BLaER1 (cell line): ENCODE results near the gene TMEFF1.

Source experiments
- H3K27ac ChIP-seq: shearing (Covaris generic); formaldehyde crosslinking; 2 replicates; pipeline ENCODE4 v1.8.1; 2022
- H3K27me3 ChIP-seq: shearing (Covaris generic); formaldehyde crosslinking; 2 replicates; pipeline ENCODE4 v1.8.1; 2022
- H3K36me3 ChIP-seq: shearing (Covaris generic); formaldehyde crosslinking; 2 replicates; pipeline ENCODE4 v1.8.1; 2022
- H3K4me1 ChIP-seq: shearing (Covaris generic); formaldehyde crosslinking; 2 replicates; pipeline ENCODE4 v1.8.1; 2022
- H3K4me2 ChIP-seq: shearing (Covaris generic); formaldehyde crosslinking; 2 replicates; pipeline ENCODE4 v1.8.1; 2022
- H3K4me3 ChIP-seq: shearing (Covaris generic); formaldehyde crosslinking; 2 replicates; pipeline ENCODE4 v1.8.1; 2022
- H3K9ac ChIP-seq: shearing (Covaris generic); formaldehyde crosslinking; 2 replicates; pipeline ENCODE4 v1.8.1; 2022
- H3K9me3 ChIP-seq: shearing (Covaris generic); formaldehyde crosslinking; 2 replicates; pipeline ENCODE4 v1.8.1; 2022
- H4K20me1 ChIP-seq: shearing (Covaris generic); formaldehyde crosslinking; 2 replicates; pipeline ENCODE4 v1.8.1; 2022
- Cebpa-rat ChIP-seq: shearing (Covaris generic); IDR thresholded peaks from 2 replicates; pipeline ENCODE4 v1.8.1; 2022

TMEFF1 gene

DNA sequence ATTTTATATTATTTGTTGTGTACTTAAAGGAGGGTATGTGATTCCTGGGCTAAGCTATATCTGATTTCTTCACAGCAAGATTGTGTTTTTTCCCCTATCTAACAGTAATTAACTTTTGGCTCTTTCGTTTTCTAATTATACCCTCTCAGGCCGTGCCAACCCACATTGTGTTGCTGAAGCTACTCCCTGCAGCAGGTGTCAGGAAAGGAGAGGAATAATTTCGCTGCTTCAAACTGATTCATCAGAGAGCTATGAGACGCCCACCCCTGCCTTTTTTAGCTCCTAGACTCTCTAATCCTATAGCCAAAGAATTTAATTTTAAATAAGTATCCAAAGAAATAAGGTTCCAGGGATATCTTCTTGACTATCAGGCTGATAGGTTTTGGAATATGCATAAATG, 108.7 kb downstream of the TMEFF1 start:
- H3K36me3 ChIP-seq, result peaks cover 40% of the 10 kb centered on the region
- no peak for TF ChIP-seq Cebpa-rat
- H3K4me3 ChIP-seq, result no peak overlapping the region

DNA sequence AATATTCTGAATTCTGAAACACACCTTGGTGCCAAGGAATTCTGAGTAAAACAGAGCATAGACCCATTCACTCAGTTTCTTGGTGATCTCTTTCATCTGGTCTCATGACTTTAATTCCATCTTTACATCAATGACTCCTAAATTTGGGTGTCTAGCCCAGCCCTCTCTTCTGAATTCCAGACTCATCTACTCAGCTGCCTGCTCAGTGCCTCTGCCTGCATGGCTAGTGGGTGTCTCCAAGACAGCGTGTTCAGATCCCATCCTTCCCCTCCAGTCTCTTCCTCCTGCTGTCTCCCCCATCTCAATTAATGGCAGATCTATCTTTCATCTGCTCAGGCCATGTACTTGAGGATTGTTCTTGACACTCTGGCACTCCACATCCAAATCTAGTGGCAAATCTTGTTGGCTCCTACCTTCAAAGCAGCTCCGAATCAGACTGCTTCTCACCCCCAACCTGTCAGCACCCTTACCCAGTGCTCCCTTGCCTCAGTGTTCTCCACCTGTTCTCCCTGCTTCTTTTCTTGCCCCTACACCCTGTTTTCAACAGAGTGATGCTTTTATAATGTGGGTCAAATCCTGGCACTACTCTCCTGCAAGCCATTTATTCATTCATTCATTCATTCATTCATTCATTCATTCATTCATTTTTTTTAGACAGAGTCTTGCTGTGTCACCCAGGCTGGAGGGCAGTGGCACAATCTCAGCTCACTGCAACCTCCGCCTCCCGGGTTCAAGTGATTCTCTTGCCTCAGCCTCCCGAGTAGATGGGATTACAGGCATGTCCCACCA, 110.3 kb downstream of the TMEFF1 start:
- Histone ChIP-seq H3K36me3 (peaks cover 45% of the 10 kb centered on the region), H3K27ac (no peak overlapping the region), H3K27me3 (no peaks in the 10 kb centered on the region), H3K9ac (no peak overlapping the region), H3K4me2 (no peak overlapping the region), H3K9me3 (no peaks in the 10 kb centered on the region), H3K4me1 (0 out of 2 replicates have a peak, but pooled peaks cover 5% of the 10 kb centered on the region), H4K20me1 (no peaks in the 10 kb centered on the region), H3K4me3 (no peak overlapping the region)
- no peak for TF ChIP-seq Cebpa-rat

More for the DNA sequence above, 108.7 kb downstream of the TMEFF1 start:
- no peak overlapping the region for H3K9ac ChIP-seq
- no peak overlapping the region for H3K27ac ChIP-seq
- H3K4me2 ChIP-seq, result no peak overlapping the region
- H3K4me1 ChIP-seq, result 0 out of 2 replicates have a peak, but pooled peaks cover 5% of the 10 kb centered on the region
- H3K9me3 ChIP-seq, result no peaks in the 10 kb centered on the region
- no peaks in the 10 kb centered on the region for H3K27me3 ChIP-seq
- no peaks in the 10 kb centered on the region for H4K20me1 ChIP-seq

DNA sequence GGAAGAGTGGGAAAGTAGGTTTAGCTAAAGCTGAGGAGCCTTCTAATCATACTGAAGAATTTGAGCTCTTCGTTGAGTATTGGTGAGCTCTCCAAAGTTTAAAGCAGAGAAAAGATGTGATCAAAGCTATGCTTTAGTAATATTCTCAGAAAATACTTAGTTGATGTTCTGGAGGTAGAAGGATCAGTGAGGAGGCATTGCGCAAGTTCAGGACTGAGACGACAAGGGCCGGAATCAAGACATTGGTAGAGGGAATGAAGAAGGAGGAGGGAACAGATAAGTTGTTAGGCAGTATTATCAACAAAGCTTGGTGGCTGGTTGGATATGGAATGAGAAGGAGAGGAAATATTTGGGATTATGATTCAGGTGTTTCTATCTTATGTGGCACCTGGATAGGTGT, 112.0 kb downstream of the TMEFF1 start:
- H3K4me1 ChIP-seq, result 0 out of 2 replicates have a peak, but pooled peaks cover 5% of the 10 kb centered on the region
- no peak overlapping the region for H3K27ac ChIP-seq
- H3K9ac ChIP-seq, result no peak overlapping the region
- no peaks in the 10 kb centered on the region for H3K9me3 ChIP-seq
- peaks cover 42% of the 10 kb centered on the region for H3K36me3 ChIP-seq
- no peak overlapping the region for H3K4me2 ChIP-seq
- no peaks in the 10 kb centered on the region for H3K27me3 ChIP-seq
- no peak overlapping the region for H3K4me3 ChIP-seq
- H4K20me1 ChIP-seq, result no peaks in the 10 kb centered on the region
- no peak for TF ChIP-seq Cebpa-rat

DNA sequence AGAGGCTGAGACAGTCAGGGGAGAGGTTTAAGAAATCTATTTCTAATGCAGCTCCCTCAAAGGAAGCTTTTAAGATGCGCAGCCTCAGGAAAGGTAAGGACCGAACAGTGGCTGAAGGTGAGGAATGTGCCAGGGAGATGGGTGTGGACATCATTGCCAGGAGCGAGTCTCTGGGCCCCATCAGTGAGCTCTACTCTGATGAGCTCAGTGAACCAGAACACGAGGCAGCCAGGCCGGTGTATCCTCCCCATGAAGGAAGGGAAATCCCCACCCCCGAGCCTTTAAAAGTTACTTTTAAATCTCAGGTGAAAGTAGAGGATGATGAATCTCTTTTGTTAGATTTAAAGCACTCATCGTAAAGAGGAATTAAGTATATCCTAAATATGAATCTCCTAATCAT, 113.1 kb downstream of the TMEFF1 start:
- TF ChIP-seq Cebpa-rat, result no peak
- 0 out of 2 replicates have a peak, but pooled peaks cover 5% of the 10 kb centered on the region for H3K4me1 ChIP-seq
- no peaks in the 10 kb centered on the region for H4K20me1 ChIP-seq
- H3K27me3 ChIP-seq, result no peaks in the 10 kb centered on the region
- no peak overlapping the region for H3K9ac ChIP-seq
- no peaks in the 10 kb centered on the region for H3K9me3 ChIP-seq
- H3K4me2 ChIP-seq, result no peak overlapping the region
- no peak overlapping the region for H3K27ac ChIP-seq
- peaks cover 42% of the 10 kb centered on the region for H3K36me3 ChIP-seq
- H3K4me3 ChIP-seq, result no peak overlapping the region

DNA sequence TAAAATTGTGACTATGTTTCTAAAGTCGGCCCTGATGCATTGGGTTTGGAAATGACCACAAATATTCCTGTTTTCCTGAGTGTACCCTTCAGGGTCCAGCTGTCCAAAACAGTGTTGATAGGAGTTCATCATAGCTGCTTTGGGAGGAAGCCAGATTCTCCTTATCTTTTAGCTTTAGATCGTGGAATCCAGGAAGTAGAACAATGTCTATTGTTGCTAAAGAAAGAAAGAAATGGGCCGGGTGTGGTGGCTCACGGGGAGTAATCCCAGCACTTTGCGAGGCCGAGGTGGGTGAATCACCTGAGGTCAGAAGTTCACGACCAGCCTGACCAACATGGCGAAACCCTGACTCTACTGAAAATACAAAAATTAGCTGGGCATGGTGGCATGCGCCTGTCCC, 114.4 kb downstream of the TMEFF1 start:
- Histone ChIP-seq H3K27ac (no peak overlapping the region), H3K4me3 (no peak overlapping the region), H3K4me2 (no peak overlapping the region), H3K9ac (no peak overlapping the region), H3K4me1 (0 out of 2 replicates have a peak, but pooled peaks cover 5% of the 10 kb centered on the region), H3K36me3 (peaks cover 38% of the 10 kb centered on the region), H4K20me1 (no peaks in the 10 kb centered on the region), H3K27me3 (no peaks in the 10 kb centered on the region), H3K9me3 (no peaks in the 10 kb centered on the region)
- TF ChIP-seq Cebpa-rat, result no peak

DNA sequence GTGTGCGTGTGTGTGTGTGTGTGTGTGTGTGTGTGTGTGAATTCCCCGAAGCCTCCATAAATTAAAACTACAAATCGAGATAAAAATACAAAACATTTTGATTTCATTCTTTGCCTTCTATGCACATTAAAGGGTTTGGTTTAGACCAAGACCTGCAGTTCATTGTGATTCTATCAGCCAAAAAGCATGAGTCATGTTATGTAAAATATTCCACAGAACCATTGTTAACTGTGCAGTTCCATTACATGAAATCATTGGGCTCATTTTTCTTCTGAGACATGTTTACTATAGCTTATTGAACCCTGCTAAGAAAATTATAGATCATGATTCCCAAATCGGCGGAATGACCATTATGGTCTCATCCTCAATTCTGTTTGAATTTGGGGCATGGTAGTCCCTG, 116.6 kb downstream of the TMEFF1 start:
- Histone ChIP-seq H3K27me3 (no peaks in the 10 kb centered on the region), H3K36me3 (peaks cover 30% of the 10 kb centered on the region), H3K4me1 (0 out of 2 replicates have a peak, but pooled peaks cover 5% of the 10 kb centered on the region), H3K4me3 (no peak overlapping the region), H3K9me3 (no peaks in the 10 kb centered on the region), H3K9ac (no peak overlapping the region), H3K27ac (no peak overlapping the region), H4K20me1 (no peaks in the 10 kb centered on the region), H3K4me2 (no peak overlapping the region)
- no peak for TF ChIP-seq Cebpa-rat

DNA sequence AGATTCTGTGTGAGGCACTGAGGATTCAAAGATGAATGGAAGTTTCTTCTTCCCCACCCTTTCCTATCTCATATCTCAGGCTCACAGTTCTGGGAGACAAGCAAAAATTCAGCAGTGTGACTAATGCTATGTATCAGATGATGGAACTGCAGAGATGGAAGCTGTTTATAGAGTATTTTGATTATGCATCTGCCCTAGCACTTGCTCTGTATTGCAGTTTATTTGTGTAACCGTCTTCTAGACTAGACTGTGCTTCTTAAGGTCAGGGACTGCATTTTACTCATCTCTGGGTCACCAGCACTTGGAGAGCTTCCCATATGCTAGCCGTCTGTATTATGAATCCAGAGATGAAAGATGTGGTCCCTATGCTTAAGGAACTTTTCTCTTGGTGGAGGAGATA, 117.5 kb downstream of the TMEFF1 start:
- no peak overlapping the region for H3K4me2 ChIP-seq
- H3K4me1 ChIP-seq, result 0 out of 2 replicates have a peak, but pooled peaks cover 7% of the 10 kb centered on the region
- H4K20me1 ChIP-seq, result no peaks in the 10 kb centered on the region
- no peak overlapping the region for H3K27ac ChIP-seq
- no peak overlapping the region for H3K9ac ChIP-seq
- H3K36me3 ChIP-seq, result peaks cover 21% of the 10 kb centered on the region
- no peak for TF ChIP-seq Cebpa-rat
- no peaks in the 10 kb centered on the region for H3K9me3 ChIP-seq
- no peaks in the 10 kb centered on the region for H3K27me3 ChIP-seq
- H3K4me3 ChIP-seq, result no peak overlapping the region

DNA sequence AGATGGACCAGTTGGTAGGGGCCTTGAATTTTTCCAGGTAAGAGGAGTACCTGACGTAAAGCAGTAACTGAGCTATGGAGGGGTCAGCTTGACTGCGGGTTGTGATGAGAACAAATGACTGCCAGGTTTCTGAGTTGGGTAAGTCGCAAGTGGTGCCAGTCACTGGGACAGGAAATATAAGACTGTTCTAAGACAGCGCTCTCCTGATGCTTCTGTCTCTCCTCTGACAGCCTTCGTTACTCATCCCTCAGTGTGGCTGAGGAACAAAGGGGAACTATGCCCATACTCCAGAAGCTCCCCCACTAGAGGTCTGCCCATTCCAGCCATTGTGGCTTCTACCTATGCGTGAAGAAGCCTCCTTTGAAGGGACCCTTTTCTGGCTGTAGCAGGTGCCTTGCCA, 118.2 kb downstream of the TMEFF1 start:
- Histone ChIP-seq H3K9ac (no peak overlapping the region), H3K36me3 (peaks cover 14% of the 10 kb centered on the region), H3K4me3 (no peak overlapping the region), H3K4me1 (0 out of 2 replicates have a peak, but pooled peaks cover 5% of the 10 kb centered on the region), H3K9me3 (no peaks in the 10 kb centered on the region), H3K27me3 (no peaks in the 10 kb centered on the region), H3K27ac (no peak overlapping the region), H3K4me2 (no peak overlapping the region), H4K20me1 (no peaks in the 10 kb centered on the region)
- no peak for TF ChIP-seq Cebpa-rat

DNA sequence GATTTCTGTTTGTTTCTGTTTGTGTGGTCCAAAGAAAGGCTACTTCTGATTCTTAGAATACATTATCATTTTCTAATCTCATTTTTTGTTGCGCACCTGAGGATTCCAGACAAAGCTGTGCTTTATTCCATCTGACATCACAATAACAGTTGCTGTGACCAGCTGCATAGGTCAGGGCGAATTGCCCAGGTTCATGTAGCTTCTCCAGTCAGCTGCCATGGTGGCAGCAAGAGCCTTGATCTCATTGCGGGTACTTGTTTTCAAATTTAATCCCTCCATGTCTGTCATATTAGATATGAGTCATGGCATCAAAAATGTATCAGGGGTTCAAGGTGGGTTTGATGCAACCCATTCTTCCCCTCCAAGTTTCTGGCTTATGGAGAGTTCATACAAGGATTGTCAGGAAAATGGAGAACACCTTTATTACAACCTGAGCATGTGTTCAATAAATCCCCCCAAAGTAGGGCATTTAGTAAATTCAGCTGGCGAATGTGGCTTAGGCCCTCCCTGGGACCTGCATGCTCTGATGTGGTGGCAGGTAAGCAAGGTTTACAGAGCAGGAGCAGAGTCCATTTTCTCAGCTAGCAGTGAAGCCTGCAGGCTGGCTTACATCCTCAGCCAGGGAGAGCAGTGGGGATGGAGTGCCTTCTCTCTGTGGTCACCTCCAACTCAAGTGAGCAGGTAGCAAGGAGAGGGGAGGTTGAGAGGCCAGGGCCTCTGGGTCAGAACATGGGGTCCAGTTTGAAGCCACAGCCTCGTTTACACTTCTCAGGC, 118.9 kb downstream of the TMEFF1 start:
- no peak overlapping the region for H3K9ac ChIP-seq
- H3K9me3 ChIP-seq, result no peaks in the 10 kb centered on the region
- H3K4me3 ChIP-seq, result no peak overlapping the region
- no peak overlapping the region for H3K27ac ChIP-seq
- H3K4me1 ChIP-seq, result 0 out of 2 replicates have a peak, but pooled peaks cover 4% of the 10 kb centered on the region
- no peak overlapping the region for H3K4me2 ChIP-seq
- H3K27me3 ChIP-seq, result no peaks in the 10 kb centered on the region
- H4K20me1 ChIP-seq, result no peaks in the 10 kb centered on the region
- peaks cover 9% of the 10 kb centered on the region for H3K36me3 ChIP-seq
- TF ChIP-seq Cebpa-rat, result no peak
